Activated CD4-positive, alpha-beta T cell treated with anti-CD3 and anti-CD28 coated beads for 36 hours (primary cell): Measurements from ENCODE around the gene RAD51B. TPM values are rescaled to one million over a fixed set of nuclear protein-coding genes. Genes with fewer than 3 reads are reported as not detected.

Experiments used
- ATAC-seq: fragments of 200-7000 bp; cut with Tn5 transposase; one replicate; pipeline ENCODE4 v1.10.0; 2021; ENCODE audit warnings: mild to moderate bottlenecking, moderate library complexity
- CTCF ChIA-PET: fragments of 350-600 bp; sonication (Branson Sonifier 250); formaldehyde crosslinking; loops from one replicate; lab custom pipeline; 2021; ENCODE audit warnings: antibody characterized with exemption; lab: Charles Lee
- POLR2A ChIA-PET: fragments of 350-600 bp; sonication (Branson Sonifier 250); formaldehyde crosslinking; loops from one replicate; lab custom pipeline; 2021; ENCODE audit warnings: antibody characterized with exemption, inconsistent platforms; lab: Charles Lee
- DNase-seq: peaks from one replicate; pipeline ENCODE4 v3.0.0-alpha.2; 2020
- H3K27ac Mint-ChIP-seq: one replicate; pipeline ENCODE4 v1.8.0; 2021; ENCODE audit warnings: mixed read lengths
- H3K27me3 Mint-ChIP-seq: one replicate; pipeline ENCODE4 v1.8.0; 2021; ENCODE audit warnings: mixed read lengths
- H3K36me3 Mint-ChIP-seq: one replicate; pipeline ENCODE4 v1.8.0; 2021; ENCODE audit warnings: low read depth, mixed read lengths
- H3K4me1 Mint-ChIP-seq: one replicate; pipeline ENCODE4 v1.8.0; 2021; ENCODE audit warnings: mixed read lengths
- H3K4me3 Mint-ChIP-seq: one replicate; pipeline ENCODE4 v1.8.0; 2021; ENCODE audit warnings: mild to moderate bottlenecking, moderate library complexity, mixed read lengths
- H3K9me3 Mint-ChIP-seq: one replicate; pipeline ENCODE4 v1.8.0; 2021; ENCODE audit warnings: low read depth, mixed read lengths
- intact Hi-C, 2 experiments: fragments of 100-400 bp; cut with DNase I in 1 of 2; cut with micrococcal nuclease in 1 of 2; formaldehyde crosslinking; loops; one replicate each; pipeline versions ENCODE4 v1.14.2 to v1.15.1; 2022 to 2024; cut with DNase I, micrococcal nuclease
- total RNA-seq, 2 experiments: library from RNA; stranded (reverse); gene quantifications; one replicate each; pipeline ENCODE4 v1.2.3, GENCODE V29; 2021

Gene RAD51B
- total RNA-seq, 2 experiments from 2014 or later = 26.4 to 39.9 TPM

DNA sequence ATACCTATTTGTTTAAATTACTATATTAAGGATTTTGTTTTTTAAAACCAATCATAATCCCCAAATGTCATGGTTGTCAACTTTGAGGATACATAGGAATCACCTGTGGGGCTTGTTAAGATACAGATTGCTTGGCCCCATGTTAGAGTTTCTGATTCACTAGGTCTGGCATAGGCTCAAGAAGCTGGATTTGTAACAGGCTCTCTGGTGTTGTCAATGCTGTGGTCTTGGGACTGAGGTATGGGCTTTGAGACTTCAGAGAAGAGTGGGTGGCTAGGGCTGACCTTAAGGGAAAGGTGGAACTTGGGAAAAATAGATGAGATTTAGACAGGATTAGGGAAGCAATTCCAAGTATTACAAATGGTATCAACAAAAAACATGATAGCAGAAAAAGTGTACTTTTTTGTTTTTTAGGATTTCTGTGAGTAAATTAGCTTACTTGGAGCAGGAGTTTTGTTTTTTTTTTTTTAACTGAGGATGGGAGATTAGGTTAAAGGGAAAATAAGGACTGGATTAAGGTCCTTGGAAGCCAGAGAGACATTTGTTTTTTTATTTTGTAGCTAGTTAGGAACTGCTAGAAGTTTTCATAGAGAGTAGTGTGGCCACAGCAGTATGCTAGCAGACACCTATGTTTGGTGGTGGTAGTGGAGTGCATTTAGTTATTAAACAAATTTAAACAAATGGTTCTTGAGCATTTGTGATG, 88.6 kb downstream of the RAD51B start:
- ChIA-PET POLR2A (no interaction called here), CTCF (interaction anchor here (0.7 kb wide), 2 partner anchors 382 to 921 kb away, joined by 3 read pairs; no protein-coding TSS in a partner anchor)
- H3K4me1 Mint-ChIP-seq = no peaks in the 10 kb centered on the region

GRCh38 chr14:67911562-67911961, 92.0 kb downstream of the RAD51B start:
- H3K27me3 Mint-ChIP-seq = no peaks in the 10 kb centered on the region
- peaks cover 3% of the 10 kb centered on the region for H3K36me3 Mint-ChIP-seq
- POLR2A ChIA-PET = no interaction called here
- DNase-seq (no peak), ATAC-seq (no peak)
- H3K4me3 Mint-ChIP-seq = no peak overlapping the region
- no peaks in the 10 kb centered on the region for H3K4me1 Mint-ChIP-seq
- H3K9me3 Mint-ChIP-seq = no peaks in the 10 kb centered on the region
- CTCF ChIA-PET = no interaction called here
- H3K27ac Mint-ChIP-seq = no peak overlapping the region
- intact Hi-C loops = no loop called here

More for the DNA sequence above, 88.6 kb downstream of the RAD51B start:
- peaks cover 7% of the 10 kb centered on the region for H3K36me3 Mint-ChIP-seq
- H3K27me3 Mint-ChIP-seq = no peaks in the 10 kb centered on the region
- H3K27ac Mint-ChIP-seq = no peak overlapping the region
- H3K4me3 Mint-ChIP-seq = no peak overlapping the region
- intact Hi-C loops = no loop called here
- ATAC-seq = no peak
- H3K9me3 Mint-ChIP-seq = peaks cover 2% of the 10 kb centered on the region
- DNase-seq = no peak

GRCh38 chr14:67916430-67916829, 96.9 kb downstream of the RAD51B start:
- Mint-ChIP-seq H3K27me3 (no peaks in the 10 kb centered on the region), H3K4me3 (no peak overlapping the region), H3K4me1 (no peaks in the 10 kb centered on the region), H3K9me3 (no peaks in the 10 kb centered on the region), H3K27ac (no peak overlapping the region), H3K36me3 (no peaks in the 10 kb centered on the region)
- ChIA-PET CTCF (no interaction called here), POLR2A (no interaction called here)
- DNase-seq (no peak), ATAC-seq (no peak)
- intact Hi-C loops = no loop called here

DNA sequence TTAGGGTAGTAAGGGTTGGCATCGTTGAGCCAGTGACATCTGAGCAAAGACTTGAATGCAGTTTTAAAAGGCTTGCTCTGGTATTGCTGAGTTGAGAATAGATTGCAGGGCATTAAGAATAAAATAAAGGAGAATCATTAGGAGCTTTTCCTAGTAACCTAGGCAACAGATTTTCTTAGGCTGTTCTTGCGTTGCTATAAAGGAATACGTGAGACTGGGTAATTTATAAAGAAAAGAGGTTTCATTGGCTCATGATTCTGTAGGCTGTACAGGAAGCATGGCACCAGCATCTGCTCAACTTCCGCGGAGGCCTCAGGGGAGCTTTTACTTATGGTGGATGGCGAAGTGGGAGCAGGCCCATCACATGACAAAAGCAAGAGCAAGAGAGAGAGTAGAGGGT, 97.4 kb downstream of the RAD51B start:
- no peak for DNase-seq
- Mint-ChIP-seq H3K9me3 (no peaks in the 10 kb centered on the region), H3K4me1 (no peaks in the 10 kb centered on the region), H3K27me3 (no peaks in the 10 kb centered on the region), H3K27ac (no peak overlapping the region), H3K36me3 (no peaks in the 10 kb centered on the region), H3K4me3 (no peak overlapping the region)
- CTCF ChIA-PET = no interaction called here
- POLR2A ChIA-PET = no interaction called here
- intact Hi-C loops = no loop called here
- no peak for ATAC-seq

DNA sequence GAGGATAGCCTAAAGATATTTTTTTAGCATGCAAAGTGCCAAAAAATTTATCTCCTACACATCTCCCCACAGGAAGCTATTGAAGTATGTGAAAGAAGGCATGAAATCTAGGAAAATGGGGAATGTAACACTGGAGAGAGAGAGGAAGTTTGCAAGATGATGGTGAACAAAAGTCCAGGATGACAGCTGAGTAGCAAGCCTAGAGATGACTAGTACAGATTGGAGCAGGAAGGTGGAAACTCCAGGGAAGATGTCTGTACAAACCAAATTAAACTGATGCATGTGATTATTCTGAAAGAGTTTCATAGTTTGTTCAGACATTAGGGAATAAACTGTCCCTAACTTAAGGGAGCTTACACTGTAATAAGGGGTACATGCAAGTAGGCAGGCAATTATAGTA, 99.3 kb downstream of the RAD51B start:
- no peaks in the 10 kb centered on the region for H3K4me1 Mint-ChIP-seq
- no peak overlapping the region for H3K27ac Mint-ChIP-seq
- no peak for ATAC-seq
- no peaks in the 10 kb centered on the region for H3K9me3 Mint-ChIP-seq
- ChIA-PET CTCF (no interaction called here), POLR2A (no interaction called here)
- no peaks in the 10 kb centered on the region for H3K27me3 Mint-ChIP-seq
- no peak overlapping the region for H3K4me3 Mint-ChIP-seq
- intact Hi-C loops = no loop called here
- no peak for DNase-seq
- peaks cover under 1% of the 10 kb centered on the region for H3K36me3 Mint-ChIP-seq

- intact Hi-C loops = no loop called here
- H3K4me3 Mint-ChIP-seq = no peak overlapping the region
- POLR2A ChIA-PET = no interaction called here
- H3K36me3 Mint-ChIP-seq = peaks cover 5% of the 10 kb centered on the region
- no peaks in the 10 kb centered on the region for H3K9me3 Mint-ChIP-seq
- no peaks in the 10 kb centered on the region for H3K4me1 Mint-ChIP-seq
- CTCF ChIA-PET = no interaction called here
- ATAC-seq (no peak), DNase-seq (no peak)
- H3K27ac Mint-ChIP-seq = no peak overlapping the region
- no peaks in the 10 kb centered on the region for H3K27me3 Mint-ChIP-seq
These were observed 99.9 kb downstream of the RAD51B start for GRCh38 chr14:67919259-67920032.

DNA sequence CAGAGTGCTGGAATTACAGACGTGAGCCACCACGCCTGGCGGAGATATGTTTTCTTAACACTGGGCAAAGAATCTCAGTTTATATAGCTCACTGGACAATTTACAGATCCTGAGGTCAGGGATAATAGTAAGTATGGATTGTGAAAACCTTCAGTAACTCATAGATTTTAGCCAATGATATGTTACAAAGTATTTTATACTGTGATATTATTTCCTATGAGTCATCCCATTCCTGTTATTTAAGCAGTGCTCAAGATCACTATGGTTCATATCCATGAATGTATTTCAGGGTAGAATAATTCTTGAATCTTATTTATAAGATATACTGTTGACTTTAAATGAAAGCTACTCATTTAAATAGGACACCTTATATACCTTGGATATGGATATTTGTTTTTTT, 107.2 kb downstream of the RAD51B start:
- POLR2A ChIA-PET = no interaction called here
- Mint-ChIP-seq H3K36me3 (peaks cover 17% of the 10 kb centered on the region), H3K27me3 (no peaks in the 10 kb centered on the region), H3K9me3 (peaks cover 14% of the 10 kb centered on the region), H3K4me1 (no peaks in the 10 kb centered on the region), H3K27ac (no peak overlapping the region), H3K4me3 (no peak overlapping the region)
- CTCF ChIA-PET = interaction anchor here (0.8 kb wide), 1 partner anchor 11 kb away, joined by 3 read pairs; no protein-coding TSS in a partner anchor
- ATAC-seq (no peak), DNase-seq (no peak)
- intact Hi-C loops = no loop called here

- Mint-ChIP-seq H3K4me1 (no peaks in the 10 kb centered on the region), H3K27ac (no peak overlapping the region), H3K36me3 (peaks cover 17% of the 10 kb centered on the region), H3K27me3 (no peaks in the 10 kb centered on the region), H3K9me3 (peaks cover 14% of the 10 kb centered on the region), H3K4me3 (no peak overlapping the region)
- ChIA-PET POLR2A (no interaction called here), CTCF (no interaction called here)
- DNase-seq (no peak), ATAC-seq (no peak)
- intact Hi-C loops = no loop called here
These were observed 107.7 kb downstream of the RAD51B start for GRCh38 chr14:67927244-67927643.

GRCh38 chr14:67928375-67928774, 108.8 kb downstream of the RAD51B start:
- H3K9me3 Mint-ChIP-seq = peaks cover 14% of the 10 kb centered on the region
- CTCF ChIA-PET = interaction anchor here (1.2 kb wide), 1 partner anchor 33 kb away, joined by 3 read pairs; no protein-coding TSS in a partner anchor
- H3K4me1 Mint-ChIP-seq = no peaks in the 10 kb centered on the region
- POLR2A ChIA-PET = no interaction called here
- H3K27me3 Mint-ChIP-seq = no peaks in the 10 kb centered on the region
- DNase-seq = no peak
- ATAC-seq = no peak
- H3K4me3 Mint-ChIP-seq = no peak overlapping the region
- no peak overlapping the region for H3K27ac Mint-ChIP-seq
- intact Hi-C loops = no loop called here
- peaks cover 17% of the 10 kb centered on the region for H3K36me3 Mint-ChIP-seq

GRCh38 chr14:67932708-67933246, 113.2 kb downstream of the RAD51B start:
- Mint-ChIP-seq H3K36me3 (peaks cover 9% of the 10 kb centered on the region), H3K4me1 (peaks cover 5% of the 10 kb centered on the region), H3K4me3 (no peak overlapping the region), H3K27me3 (no peaks in the 10 kb centered on the region), H3K9me3 (peaks cover 10% of the 10 kb centered on the region), H3K27ac (no peak overlapping the region)
- intact Hi-C loops = loop anchor here in 1 of 2 experiments (5.0 kb wide), 1 partner anchor 910 kb away; no protein-coding TSS in a partner anchor
- no peak for ATAC-seq
- ChIA-PET POLR2A (interaction anchor here (0.6 kb wide), 1 partner anchor 552 kb away, joined by 4 read pairs; no protein-coding TSS in a partner anchor), CTCF (interaction anchor here (1.0 to 2.7 kb wide), 8 partner anchors 11 to 911 kb away, joined by 3 to 25 read pairs (median 8); no protein-coding TSS in a partner anchor)
- DNase-seq = no peak

- Mint-ChIP-seq H3K4me1 (peaks cover 5% of the 10 kb centered on the region), H3K9me3 (peaks cover 8% of the 10 kb centered on the region), H3K27ac (no peak overlapping the region), H3K4me3 (no peak overlapping the region), H3K36me3 (peaks cover 6% of the 10 kb centered on the region), H3K27me3 (no peaks in the 10 kb centered on the region)
- CTCF ChIA-PET = interaction anchor here (0.6 to 2.7 kb wide), 13 partner anchors 10 to 930 kb away, joined by 3 to 25 read pairs (median 4); no protein-coding TSS in a partner anchor
- no peak for ATAC-seq
- intact Hi-C loops = loop anchor here in 1 of 2 experiments (5.0 kb wide), 1 partner anchor 909 kb away; no protein-coding TSS in a partner anchor
- DNase-seq = no peak
- POLR2A ChIA-PET = interaction anchor here (0.6 kb wide), 1 partner anchor 551 kb away, joined by 4 read pairs; no protein-coding TSS in a partner anchor
These were observed 113.7 kb downstream of the RAD51B start for GRCh38 chr14:67933266-67933665.
